Neuron (in vitro differentiated cells): ENCODE data around the gene WDR90.

ENCODE experiments used
- H2AFZ ChIP-seq: one replicate; pipeline ENCODE4 v1.6.1; 2013; ENCODE audit warnings: low read depth, mild to moderate bottlenecking, inconsistent platforms, low read length, moderate library complexity
- H3K27me3 ChIP-seq: one replicate; pipeline ENCODE4 v1.6.1; 2013; ENCODE audit warnings: low read length; ENCODE audit not compliant: insufficient read depth
- H3K36me3 ChIP-seq: one replicate; pipeline ENCODE4 v1.6.1; 2013; ENCODE audit warnings: low read length; ENCODE audit not compliant: insufficient read depth
- H3K4me1 ChIP-seq: one replicate; pipeline ENCODE4 v1.6.1; 2013; ENCODE audit warnings: low read length; ENCODE audit not compliant: insufficient read depth
- H3K4me3 ChIP-seq: 2 replicates; pipeline ENCODE4 v1.5.1; 2013; ENCODE audit warnings: mild to moderate bottlenecking, low read length, moderate library complexity
- H3K9me3 ChIP-seq: one replicate; pipeline ENCODE4 v1.6.1; 2013; ENCODE audit warnings: low read length

Gene WDR90

DNA sequence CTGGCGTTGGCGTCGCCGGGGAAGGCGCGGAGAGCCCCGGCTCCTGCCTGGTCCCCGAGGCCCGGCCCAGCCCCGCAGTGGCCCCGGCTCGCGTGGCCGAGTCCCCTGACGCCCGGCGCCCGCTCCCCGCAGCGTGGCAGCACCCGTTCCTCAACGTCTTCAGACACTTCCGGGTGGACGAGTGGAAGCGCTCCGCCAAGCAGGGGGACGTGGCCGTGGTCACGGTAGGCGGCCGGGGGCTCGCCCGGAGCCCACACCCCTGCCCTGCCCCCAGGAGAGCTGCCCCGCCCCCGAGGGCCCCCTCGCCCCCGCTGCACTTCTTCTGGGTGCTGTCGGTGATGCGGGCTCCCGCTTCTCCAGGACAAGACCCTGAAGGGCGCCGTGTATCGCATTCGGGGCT lies 466 bp downstream of the WDR90 start:
- Histone ChIP-seq H3K36me3 (peaks cover 15% of the 10 kb centered on the region), H3K27me3 (no peaks in the 10 kb centered on the region), H2AFZ (no peak overlapping the region), H3K4me1 (peaks cover 17% of the 10 kb centered on the region), H3K9me3 (no peaks in the 10 kb centered on the region), H3K4me3 (peak overlapping the region; percentile 95)

DNA sequence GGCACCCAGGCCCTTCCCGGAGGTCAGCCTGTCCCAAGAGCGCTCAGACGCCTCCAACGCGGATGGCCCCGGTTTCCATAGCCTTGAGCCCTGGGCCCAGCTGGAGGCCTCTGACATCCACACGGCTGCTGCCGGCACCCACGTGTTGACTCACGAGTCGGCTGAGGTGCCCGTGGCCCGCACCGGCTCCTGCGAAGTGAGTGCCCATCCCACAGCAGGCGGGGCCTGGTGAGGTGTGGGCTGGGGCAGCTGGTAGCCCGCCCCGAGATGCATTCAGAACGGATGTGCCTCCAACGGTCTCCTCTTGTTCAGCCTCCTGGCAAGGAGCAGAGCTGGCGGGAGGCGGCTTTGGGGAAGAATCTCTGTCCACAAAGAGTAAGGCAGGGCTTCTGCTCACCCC lies 2.7 kb downstream of the WDR90 start:
- no peak overlapping the region for H2AFZ ChIP-seq
- peaks cover 17% of the 10 kb centered on the region for H3K4me1 ChIP-seq
- H3K4me3 ChIP-seq = no peak overlapping the region
- H3K27me3 ChIP-seq = no peaks in the 10 kb centered on the region
- H3K9me3 ChIP-seq = no peaks in the 10 kb centered on the region
- H3K36me3 ChIP-seq = peaks cover 27% of the 10 kb centered on the region

DNA sequence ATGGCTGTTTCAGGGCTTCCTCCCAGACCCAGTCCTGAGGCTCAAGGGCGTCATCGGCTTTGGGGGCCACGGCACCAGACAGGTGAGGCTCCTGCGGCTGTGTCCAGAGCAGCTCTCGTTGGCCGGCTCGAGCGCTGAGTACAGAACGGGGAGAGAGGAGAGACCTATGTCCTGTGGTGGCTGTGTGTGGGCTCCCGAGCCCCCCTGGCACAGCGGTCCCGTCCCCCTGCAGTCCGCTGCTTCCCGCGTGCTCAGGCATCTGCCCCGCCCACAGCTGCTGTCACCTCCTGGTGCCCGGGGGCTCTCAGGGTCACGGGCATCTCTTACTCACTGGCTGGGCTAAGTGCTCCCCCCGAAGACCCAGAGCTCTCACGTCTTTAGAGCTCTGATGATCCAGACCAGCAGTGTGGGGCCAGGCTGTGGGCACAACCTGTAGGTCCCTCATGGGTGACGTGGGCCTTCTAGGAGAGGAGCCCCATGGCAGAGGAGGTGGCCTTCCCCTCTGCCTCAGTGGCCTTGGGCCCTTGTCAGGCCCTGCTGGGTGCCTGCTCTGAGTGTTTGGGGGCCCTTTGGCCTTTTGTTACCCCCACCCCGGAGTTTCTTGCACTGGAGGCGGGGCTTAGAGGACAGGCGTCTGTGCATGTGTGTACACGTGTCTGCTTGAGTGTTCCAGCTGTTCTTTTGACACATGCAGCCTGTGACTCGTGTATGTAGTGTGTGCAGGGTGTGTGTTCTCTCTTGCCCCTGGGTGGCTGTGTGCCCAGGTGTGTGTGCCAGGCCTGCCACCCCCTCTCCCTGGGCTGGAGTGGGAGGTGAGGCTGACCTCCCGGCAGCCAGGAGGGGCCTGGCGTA lies 3.5 kb downstream of the WDR90 start:
- Histone ChIP-seq H3K36me3 (peaks cover 33% of the 10 kb centered on the region), H3K27me3 (no peaks in the 10 kb centered on the region), H3K9me3 (no peaks in the 10 kb centered on the region), H3K4me3 (no peak overlapping the region), H2AFZ (no peak overlapping the region), H3K4me1 (peaks cover 17% of the 10 kb centered on the region)

- Histone ChIP-seq H3K36me3 (peaks cover 47% of the 10 kb centered on the region), H3K27me3 (no peaks in the 10 kb centered on the region), H3K9me3 (no peaks in the 10 kb centered on the region), H3K4me1 (peaks cover 8% of the 10 kb centered on the region), H2AFZ (no peak overlapping the region), H3K4me3 (no peak overlapping the region)
These were observed 4.9 kb downstream of the WDR90 start for GRCh38 chr16:654034-654433.

DNA sequence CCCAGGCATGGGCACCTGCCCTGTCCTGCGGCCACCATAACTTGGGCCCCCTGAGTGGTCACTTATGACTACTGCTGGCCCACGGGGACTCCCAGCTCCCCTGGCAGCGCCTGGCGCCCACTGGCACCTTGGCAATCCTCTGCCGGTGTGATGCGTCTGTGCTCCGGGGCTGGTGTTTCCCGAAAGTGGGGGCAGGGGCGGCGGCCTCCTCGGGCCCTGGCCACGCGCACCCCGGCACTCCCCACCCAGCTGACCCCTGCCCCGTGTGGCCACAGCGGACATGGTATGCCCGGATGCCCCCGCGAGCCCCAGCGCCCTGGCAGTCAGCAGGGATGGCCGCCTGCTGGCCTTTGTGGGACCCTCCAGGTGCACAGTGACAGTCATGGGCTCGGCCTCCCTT lies 8.3 kb downstream of the WDR90 start:
- peaks cover 54% of the 10 kb centered on the region for H3K36me3 ChIP-seq
- H3K27me3 ChIP-seq = no peaks in the 10 kb centered on the region
- no peak overlapping the region for H2AFZ ChIP-seq
- no peak overlapping the region for H3K4me3 ChIP-seq
- no peaks in the 10 kb centered on the region for H3K9me3 ChIP-seq
- peaks cover 2% of the 10 kb centered on the region for H3K4me1 ChIP-seq

DNA sequence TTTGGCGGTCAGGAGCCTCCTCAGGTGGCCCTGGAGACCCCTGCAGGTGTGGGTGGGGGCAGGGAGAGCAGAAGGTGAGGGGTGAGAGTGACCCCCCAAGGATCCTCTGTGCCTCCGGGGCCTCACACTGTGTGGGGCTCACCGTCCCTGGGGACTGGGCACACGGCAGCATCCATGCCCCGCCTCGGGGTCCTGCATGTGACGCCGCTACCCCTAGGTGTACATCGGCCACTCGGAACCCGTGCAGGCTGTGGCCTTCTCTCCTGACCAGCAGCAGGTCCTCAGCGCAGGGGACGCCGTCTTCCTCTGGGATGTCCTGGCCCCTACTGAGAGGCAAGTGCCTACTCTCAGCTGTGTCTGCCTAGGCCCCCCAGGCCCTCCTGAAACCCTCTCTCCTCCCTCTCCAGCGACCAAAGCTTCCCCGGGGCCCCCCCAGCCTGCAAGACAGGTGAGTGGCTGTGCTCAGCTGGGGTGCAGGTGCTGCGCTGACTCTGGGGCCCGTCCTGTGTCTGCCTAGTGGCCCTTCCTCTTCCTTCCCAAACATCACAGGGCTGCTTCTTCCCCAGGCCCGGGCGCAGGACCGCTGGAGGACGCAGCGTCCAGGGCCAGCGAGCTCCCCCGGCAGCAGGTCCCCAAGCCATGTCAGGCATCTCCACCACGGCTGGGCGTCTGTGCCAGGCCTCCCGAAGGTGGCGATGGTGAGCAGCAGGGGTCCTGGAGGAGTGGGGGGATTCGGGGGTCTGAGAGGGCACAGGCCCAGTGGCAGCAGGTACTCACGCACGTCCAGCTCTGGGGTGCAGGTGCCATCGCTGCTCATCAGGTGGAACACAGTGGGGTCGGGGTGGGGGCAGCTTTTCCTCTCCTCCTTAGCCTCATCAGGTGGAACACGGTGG lies 9.8 kb downstream of the WDR90 start:
- Histone ChIP-seq H2AFZ (no peak overlapping the region), H3K9me3 (no peaks in the 10 kb centered on the region), H3K4me3 (no peak overlapping the region), H3K36me3 (peaks cover 50% of the 10 kb centered on the region), H3K4me1 (peaks cover 2% of the 10 kb centered on the region), H3K27me3 (no peaks in the 10 kb centered on the region)

- Histone ChIP-seq H2AFZ (no peak overlapping the region), H3K27me3 (no peaks in the 10 kb centered on the region), H3K9me3 (no peaks in the 10 kb centered on the region), H3K4me1 (peaks cover 2% of the 10 kb centered on the region), H3K4me3 (no peak overlapping the region), H3K36me3 (peaks cover 49% of the 10 kb centered on the region)
These were observed 10.5 kb downstream of the WDR90 start for GRCh38 chr16:659618-660017.

- Histone ChIP-seq H3K4me3 (no peak overlapping the region), H3K36me3 (peaks cover 47% of the 10 kb centered on the region), H2AFZ (no peak overlapping the region), H3K4me1 (peaks cover 2% of the 10 kb centered on the region), H3K9me3 (no peaks in the 10 kb centered on the region), H3K27me3 (no peaks in the 10 kb centered on the region)
These were observed 10.9 kb downstream of the WDR90 start for GRCh38 chr16:660132-660458.

GRCh38 chr16:660459-661183 lies 11.5 kb downstream of the WDR90 start:
- H3K36me3 ChIP-seq = peaks cover 41% of the 10 kb centered on the region
- no peak overlapping the region for H2AFZ ChIP-seq
- peaks cover 2% of the 10 kb centered on the region for H3K4me1 ChIP-seq
- H3K9me3 ChIP-seq = no peaks in the 10 kb centered on the region
- H3K27me3 ChIP-seq = no peaks in the 10 kb centered on the region
- no peak overlapping the region for H3K4me3 ChIP-seq

GRCh38 chr16:661184-661821 lies 12.1 kb downstream of the WDR90 start:
- H3K27me3 ChIP-seq = no peaks in the 10 kb centered on the region
- no peak overlapping the region for H2AFZ ChIP-seq
- H3K4me3 ChIP-seq = no peak overlapping the region
- peaks cover 41% of the 10 kb centered on the region for H3K36me3 ChIP-seq
- H3K4me1 ChIP-seq = peaks cover 2% of the 10 kb centered on the region
- H3K9me3 ChIP-seq = no peaks in the 10 kb centered on the region

DNA sequence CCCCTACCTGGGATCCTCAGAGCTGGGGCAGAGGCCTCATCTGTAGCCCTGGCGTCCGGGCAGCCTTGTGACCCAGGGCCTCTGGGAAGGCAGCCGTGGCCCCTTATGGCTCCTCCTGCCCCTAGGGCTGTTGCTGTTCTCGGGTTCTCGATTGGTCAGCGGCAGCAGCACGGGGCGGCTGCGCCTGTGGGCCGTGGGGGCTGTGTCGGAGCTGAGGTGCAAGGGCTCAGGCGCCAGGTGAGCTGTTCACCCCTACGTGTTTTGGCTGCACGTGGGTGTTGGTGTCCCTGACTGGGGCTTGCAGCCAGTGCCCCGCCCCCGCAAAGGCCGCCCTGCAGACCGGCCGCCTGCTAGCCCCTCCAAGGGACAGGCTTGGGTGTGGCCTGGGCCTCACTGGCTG lies 12.9 kb downstream of the WDR90 start:
- H3K27me3 ChIP-seq = no peaks in the 10 kb centered on the region
- no peaks in the 10 kb centered on the region for H3K9me3 ChIP-seq
- peaks cover 34% of the 10 kb centered on the region for H3K36me3 ChIP-seq
- peaks cover 2% of the 10 kb centered on the region for H3K4me1 ChIP-seq
- H3K4me3 ChIP-seq = no peak overlapping the region
- H2AFZ ChIP-seq = no peak overlapping the region

GRCh38 chr16:662597-662996 lies 13.4 kb downstream of the WDR90 start:
- H2AFZ ChIP-seq = no peak overlapping the region
- peaks cover 6% of the 10 kb centered on the region for H3K4me1 ChIP-seq
- no peak overlapping the region for H3K4me3 ChIP-seq
- peaks cover 31% of the 10 kb centered on the region for H3K36me3 ChIP-seq
- H3K27me3 ChIP-seq = no peaks in the 10 kb centered on the region
- H3K9me3 ChIP-seq = no peaks in the 10 kb centered on the region
